ENCODE data around the gene OR2A25.
"Not testable (repeated sequence)": the region's sequence is repeated elsewhere in the genome, so short reads cannot be mapped to it uniquely, and the experiment has no call there.

Gene OR2A25

GRCh38 chr7:144032516-144032915, 37.1 kb upstream of the OR2A25 start:
- no peak for TF ChIP-seq Cebpa-rat (IDR thresholded peaks at IDR 0.05)
- no peaks in the 10 kb centered on the region for H3K9me3 ChIP-seq (replicated peaks in 1 of 11)
- no peak overlapping the region for H3K4me3 ChIP-seq
- no peaks in the 10 kb centered on the region for H4K20me1 ChIP-seq
- H3K4me2 ChIP-seq: no peak overlapping the region
- H3K27me3 ChIP-seq: no peaks in the 10 kb centered on the region
- peaks cover 0 to 16% (median 2%) of the 10 kb centered on the region in 10 experiments; a peak in 6 of 20 replicates for H3K4me1 ChIP-seq
- no peak overlapping the region for H3K27ac ChIP-seq
- H3K36me3 ChIP-seq: no peaks in the 10 kb centered on the region
- no peak overlapping the region for H3K9ac ChIP-seq

- H3K4me2 ChIP-seq: no peak overlapping the region
These were observed 36.5 kb upstream of the OR2A25 start for GRCh38 chr7:144032985-144033709.

GRCh38 chr7:144035385-144035784, 34.2 kb upstream of the OR2A25 start:
- H3K4me3 ChIP-seq: no peak overlapping the region
- H3K36me3 ChIP-seq: no peaks in the 10 kb centered on the region
- H4K20me1 ChIP-seq: no peaks in the 10 kb centered on the region
- H3K4me2 ChIP-seq: no peak overlapping the region
- no peak overlapping the region for H3K27ac ChIP-seq
- H3K9me3 ChIP-seq (replicated peaks in 1 of 11): no peaks in the 10 kb centered on the region
- TF ChIP-seq Cebpa-rat (IDR thresholded peaks at IDR 0.05): no peak
- H3K4me1 ChIP-seq: peaks cover 0 to 16% (median 2%) of the 10 kb centered on the region in 10 experiments; a peak in 6 of 20 replicates
- no peaks in the 10 kb centered on the region for H3K27me3 ChIP-seq
- no peak overlapping the region for H3K9ac ChIP-seq

More at GRCh38 chr7:144032985-144033709, 36.5 kb upstream of the OR2A25 start:
- Histone ChIP-seq H4K20me1 (no peaks in the 10 kb centered on the region), H3K36me3 (no peaks in the 10 kb centered on the region), H3K9ac (no peak overlapping the region), H3K9me3 (replicated peaks in 1 of 11) (no peaks in the 10 kb centered on the region), H3K27me3 (no peaks in the 10 kb centered on the region), H3K4me1 (peaks cover 0 to 16% (median 2%) of the 10 kb centered on the region in 10 experiments; a peak in 6 of 20 replicates), H3K27ac (no peak overlapping the region), H3K4me3 (no peak overlapping the region)
- no peak for TF ChIP-seq Cebpa-rat (IDR thresholded peaks at IDR 0.05)

DNA sequence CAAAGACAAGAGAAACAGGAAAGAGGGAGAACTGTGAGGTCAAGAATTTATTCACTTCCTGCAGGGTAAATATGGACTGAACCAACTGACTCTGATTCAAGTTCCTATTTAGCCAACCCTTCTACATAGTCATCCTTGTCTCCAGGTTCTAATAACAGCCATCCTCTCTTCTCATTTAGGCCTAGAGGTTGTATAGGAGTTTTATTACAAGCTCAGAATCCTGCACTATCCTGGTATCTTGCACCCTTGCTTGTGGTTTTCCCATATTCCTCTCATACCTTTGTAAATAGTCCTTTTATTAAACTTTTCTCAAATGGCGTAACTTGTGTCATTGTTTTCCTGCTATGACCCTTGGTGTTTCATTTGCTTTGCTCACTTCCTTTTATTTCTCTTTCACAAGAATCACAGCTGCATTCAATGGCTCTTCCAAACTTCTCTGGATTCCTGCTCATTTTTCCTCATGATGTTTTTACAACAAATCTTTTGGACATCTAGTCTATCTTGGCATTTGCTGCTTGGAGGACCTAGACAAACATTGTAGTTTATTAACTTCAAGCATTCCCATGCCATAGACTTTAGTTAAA, 33.2 kb upstream of the OR2A25 start:
- Histone ChIP-seq H3K4me1 (peaks cover 0 to 10% (median 2%) of the 10 kb centered on the region in 10 experiments; a peak in 3 of 20 replicates), H4K20me1 (no peaks in the 10 kb centered on the region), H3K9ac (no peak overlapping the region), H3K27me3 (no peaks in the 10 kb centered on the region), H3K36me3 (no peaks in the 10 kb centered on the region), H3K27ac (0 out of 22 replicates have a peak overlapping the region, but pooled peaks of 1 of the 11 experiments have one; percentile 5), H3K4me2 (peak overlapping the region in 5 of 11 experiments; percentile 14 to 37 (median 26); a peak in 4 of 22 replicates), H3K4me3 (no peak overlapping the region), H3K9me3 (replicated peaks in 1 of 11) (no peaks in the 10 kb centered on the region)
- no peak for TF ChIP-seq Cebpa-rat (IDR thresholded peaks at IDR 0.05)

GRCh38 chr7:144037414-144038035, 32.1 kb upstream of the OR2A25 start:
- Histone ChIP-seq H3K4me2 (no peak overlapping the region), H3K4me1 (peaks cover 0 to 10% (median 2%) of the 10 kb centered on the region in 10 experiments; a peak in 3 of 20 replicates), H3K4me3 (no peak overlapping the region), H3K9me3 (replicated peaks in 1 of 11) (no peaks in the 10 kb centered on the region), H3K9ac (no peak overlapping the region), H3K27ac (no peak overlapping the region), H4K20me1 (no peaks in the 10 kb centered on the region), H3K36me3 (no peaks in the 10 kb centered on the region), H3K27me3 (no peaks in the 10 kb centered on the region)
- no peak for TF ChIP-seq Cebpa-rat (IDR thresholded peaks at IDR 0.05)

- H3K9me3 ChIP-seq (replicated peaks in 1 of 11): no peaks in the 10 kb centered on the region
- peaks cover 0 to 10% (median 2%) of the 10 kb centered on the region in 10 experiments; a peak in 3 of 20 replicates for H3K4me1 ChIP-seq
- H3K27ac ChIP-seq: no peak overlapping the region
- no peak overlapping the region for H3K4me3 ChIP-seq
- no peak overlapping the region for H3K4me2 ChIP-seq
- H4K20me1 ChIP-seq: no peaks in the 10 kb centered on the region
- no peak for TF ChIP-seq Cebpa-rat (IDR thresholded peaks at IDR 0.05)
- H3K9ac ChIP-seq: no peak overlapping the region
- H3K36me3 ChIP-seq: no peaks in the 10 kb centered on the region
- no peaks in the 10 kb centered on the region for H3K27me3 ChIP-seq
These were observed 30.7 kb upstream of the OR2A25 start for GRCh38 chr7:144038887-144039286.

DNA sequence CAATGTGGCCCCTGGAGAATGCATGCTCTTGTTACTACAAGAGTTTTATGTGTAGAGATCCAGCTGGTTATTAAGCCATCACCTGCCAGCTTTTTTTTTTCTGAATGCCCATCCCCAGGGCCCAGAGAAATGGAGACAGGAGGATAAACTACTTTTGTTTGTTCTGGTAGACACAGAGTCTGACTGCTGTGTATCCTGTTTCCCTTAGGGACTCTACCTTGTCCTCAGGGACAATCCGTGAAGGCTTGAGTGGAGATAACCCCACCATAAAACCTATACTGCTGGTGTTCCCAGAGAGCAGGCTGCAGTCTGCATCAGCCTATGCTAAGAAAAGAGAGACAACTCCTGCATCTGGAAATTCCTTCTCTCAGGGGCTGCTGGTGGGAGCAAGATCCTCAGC, 21.0 kb upstream of the OR2A25 start, which contains the start of gene OR2A5:
Gene OR2A5, plus strand, starts transcription at position 301 of the 400 bp plus-strand sequence. CDS start 1,454 bp downstream, outside the sequence.
- no peak within 1 kb of the TSS for H3K4me2 ChIP-seq
- no peaks in the 10 kb centered on the region for H3K27me3 ChIP-seq
- TF ChIP-seq Cebpa-rat (IDR thresholded peaks at IDR 0.05): no peak
- H3K27ac ChIP-seq: no peak within 1 kb of the TSS
- H3K4me1 ChIP-seq: no peaks in the 10 kb centered on the region
- H3K9ac ChIP-seq: no peak within 1 kb of the TSS
- H3K36me3 ChIP-seq: no peaks in the 10 kb centered on the region
- no peak within 1 kb of the TSS for H3K4me3 ChIP-seq
- H3K9me3 ChIP-seq (replicated peaks in 1 of 11): no peaks in the 10 kb centered on the region
- H4K20me1 ChIP-seq: no peaks in the 10 kb centered on the region

GRCh38 chr7:144049491-144049890, 20.1 kb upstream of the OR2A25 start:
- no peaks in the 10 kb centered on the region for H4K20me1 ChIP-seq
- H3K4me1 ChIP-seq: no peaks in the 10 kb centered on the region
- no peaks in the 10 kb centered on the region for H3K27me3 ChIP-seq
- H3K9ac ChIP-seq: no peak overlapping the region
- no peaks in the 10 kb centered on the region for H3K9me3 ChIP-seq (replicated peaks in 1 of 11)
- TF ChIP-seq Cebpa-rat (IDR thresholded peaks at IDR 0.05): no peak
- H3K4me2 ChIP-seq: no peak overlapping the region
- H3K4me3 ChIP-seq: no peak overlapping the region
- no peak overlapping the region for H3K27ac ChIP-seq
- no peaks in the 10 kb centered on the region for H3K36me3 ChIP-seq

GRCh38 chr7:144050093-144050492, 19.5 kb upstream of the OR2A25 start:
- H3K4me3 ChIP-seq: no peak overlapping the region
- no peaks in the 10 kb centered on the region for H3K27me3 ChIP-seq
- H3K9me3 ChIP-seq (replicated peaks in 1 of 11): no peaks in the 10 kb centered on the region
- no peaks in the 10 kb centered on the region for H3K36me3 ChIP-seq
- H3K4me1 ChIP-seq: no peaks in the 10 kb centered on the region
- H3K27ac ChIP-seq: no peak overlapping the region
- TF ChIP-seq Cebpa-rat (IDR thresholded peaks at IDR 0.05): no peak
- H4K20me1 ChIP-seq: no peaks in the 10 kb centered on the region
- no peak overlapping the region for H3K4me2 ChIP-seq
- no peak overlapping the region for H3K9ac ChIP-seq

DNA sequence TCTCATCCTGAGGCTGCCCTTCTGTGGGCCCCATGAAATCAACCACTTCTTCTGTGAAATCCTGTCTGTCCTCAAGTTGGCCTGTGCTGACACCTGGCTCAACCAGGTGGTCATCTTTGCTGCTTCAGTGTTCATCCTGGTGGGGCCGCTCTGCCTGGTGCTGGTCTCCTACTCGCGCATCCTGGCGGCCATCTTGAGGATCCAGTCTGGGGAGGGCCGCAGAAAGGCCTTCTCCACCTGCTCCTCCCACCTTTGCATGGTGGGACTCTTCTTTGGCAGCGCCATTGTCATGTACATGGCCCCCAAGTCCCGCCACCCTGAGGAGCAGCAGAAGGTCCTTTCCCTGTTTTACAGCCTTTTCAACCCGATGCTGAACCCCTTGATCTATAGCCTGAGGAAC, 18.7 kb upstream of the OR2A25 start:
- not testable (repeated sequence) for H4K20me1 ChIP-seq; H3K4me1 ChIP-seq; H3K4me2 ChIP-seq; H3K4me3 ChIP-seq; H3K9ac ChIP-seq; H3K27me3 ChIP-seq; H3K36me3 ChIP-seq; H3K9me3 ChIP-seq (replicated peaks in 1 of 11); H3K27ac ChIP-seq

All from BLaER1 treated with 17β-estradiol and CSF1 and Interleukin-3, amounts not matched to agents 10 nM and 100 nM (cell line).